ENCODE results near the gene ROBO2.

- TF ChIP-seq CTCF (IDR thresholded peaks at IDR 0.05) (no peak), POLR2A (IDR thresholded peaks at IDR 0.05) (no peak)
These were observed 243.2 kb downstream of the ROBO2 start for GRCh38 chr3:77283108-77283507.

Measured in heart left ventricle (tissue), 13 donors.